Measurements from ENCODE around the gene GPR107. TPM values are rescaled to one million over a fixed set of nuclear protein-coding genes. Genes with fewer than 3 reads are reported as not detected.

GPR107 gene
- total RNA-seq, 1 donor from 2014 or later = 23.7 TPM

DNA sequence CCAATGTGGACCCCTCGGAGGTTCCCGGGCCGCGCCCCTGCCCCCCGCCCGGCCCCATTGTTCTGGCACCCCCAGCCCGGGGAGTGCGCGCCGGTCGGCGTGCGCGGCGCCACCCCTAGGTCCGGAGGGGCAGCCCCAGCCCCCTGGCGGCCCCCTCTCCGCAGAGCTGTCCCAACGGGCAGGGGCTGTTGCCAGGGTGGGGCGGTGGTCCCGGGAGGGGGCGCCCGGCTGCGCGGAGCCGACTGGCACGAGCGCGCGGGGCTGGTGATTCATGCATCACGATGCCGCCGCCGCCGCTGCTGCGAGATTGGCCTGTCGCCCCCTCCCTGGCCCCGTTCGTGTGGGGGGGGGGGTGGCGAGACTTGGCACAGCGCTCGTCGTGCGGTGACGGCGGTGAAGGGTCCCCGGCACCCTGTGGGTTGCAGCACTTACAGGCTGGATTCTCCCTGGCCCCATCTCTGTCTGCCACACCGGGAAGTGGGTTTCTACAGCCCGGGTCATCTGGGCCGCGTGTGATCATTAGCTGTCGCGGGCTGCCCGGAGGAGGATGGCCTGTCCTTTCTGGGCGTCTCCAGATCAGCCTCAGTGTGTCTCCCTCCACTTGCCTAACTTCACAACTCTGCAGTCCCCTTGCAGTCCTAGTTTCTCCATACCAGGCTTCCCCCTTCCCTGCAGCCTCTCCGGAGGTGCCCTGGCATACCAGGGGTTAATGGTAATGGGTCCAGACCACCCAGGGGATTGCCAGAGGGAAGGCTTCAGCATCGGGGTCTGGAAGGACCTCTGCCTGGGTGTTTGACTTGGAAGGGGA is 119.4 kb downstream of the GPR107 start:
- intact Hi-C loops (cut with DNase I) = loop anchor here (5.0 kb wide), 1 partner anchor 36 kb away; no protein-coding TSS in a partner anchor
- DNase-seq (ENCODE audit: low spot score) = no peak

DNA sequence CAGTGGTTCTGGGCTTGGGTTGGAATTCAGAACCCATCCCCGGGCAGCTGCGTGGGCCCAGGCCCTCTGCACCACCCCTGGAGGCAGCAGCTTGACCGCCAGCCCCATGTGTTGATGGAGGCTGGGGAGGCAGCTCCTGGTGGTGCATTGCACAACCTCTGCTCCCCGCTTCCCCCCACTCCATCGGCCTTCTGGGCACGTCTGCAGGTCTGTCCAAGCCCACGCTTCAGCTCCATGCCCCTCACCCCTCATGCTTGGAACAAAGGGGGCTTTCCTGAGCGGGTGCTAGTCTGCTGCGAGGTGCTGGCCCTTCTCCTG is 119.9 kb downstream of the GPR107 start:
- intact Hi-C loops (cut with DNase I) = loop anchor here (5.0 kb wide), 1 partner anchor 36 kb away; no protein-coding TSS in a partner anchor
- no peak for DNase-seq (ENCODE audit: low spot score)

DNA sequence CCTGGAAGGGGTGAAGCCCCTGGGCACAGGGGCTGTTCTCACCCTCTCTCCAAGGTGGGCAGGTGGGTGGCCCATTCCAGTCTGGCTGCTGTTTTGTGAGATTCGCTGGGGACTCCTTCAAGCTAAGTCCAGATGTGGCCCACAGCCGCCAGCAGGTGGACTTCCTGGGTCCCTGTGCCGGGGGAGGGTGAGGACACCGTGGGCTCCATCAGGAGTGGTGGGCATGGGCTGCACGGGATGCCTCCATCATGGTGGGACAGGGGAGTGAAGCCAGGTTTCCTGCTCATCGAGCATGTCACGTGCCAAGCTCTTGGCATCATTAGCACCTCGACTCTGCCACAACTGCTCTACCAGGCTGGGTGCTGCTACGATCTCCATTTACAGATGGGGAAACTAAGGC is 120.3 kb downstream of the GPR107 start:
- no peak for DNase-seq (ENCODE audit: low spot score)
- intact Hi-C loops (cut with DNase I) = loop anchor here (5.0 kb wide), 1 partner anchor 37 kb away; no protein-coding TSS in a partner anchor

DNA sequence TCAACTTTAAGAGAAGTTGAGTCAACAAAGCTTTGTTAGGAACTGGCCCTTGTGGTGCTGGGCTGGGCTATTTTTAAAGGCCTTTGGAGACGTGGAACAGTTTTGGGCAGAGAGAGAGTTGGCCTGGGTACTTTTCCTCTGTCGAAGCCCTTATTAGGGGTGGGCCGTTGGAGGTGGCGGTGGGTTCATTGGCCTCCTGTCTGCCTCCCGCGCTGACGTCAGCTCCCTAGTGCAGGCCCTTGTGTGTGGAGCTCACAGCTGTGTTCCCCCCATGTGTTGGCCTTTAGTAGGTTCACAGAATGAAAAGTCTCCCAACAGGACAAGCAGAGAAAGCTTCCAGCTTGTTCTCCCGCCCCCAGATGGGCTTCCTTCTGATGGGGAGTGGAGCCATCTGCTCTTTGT is 121.2 kb downstream of the GPR107 start:
- intact Hi-C loops (cut with DNase I) = loop anchor here (5.0 kb wide), 2 partner anchors 38 to 62 kb away; no protein-coding TSS in a partner anchor
- no peak for DNase-seq (ENCODE audit: low spot score)

DNA sequence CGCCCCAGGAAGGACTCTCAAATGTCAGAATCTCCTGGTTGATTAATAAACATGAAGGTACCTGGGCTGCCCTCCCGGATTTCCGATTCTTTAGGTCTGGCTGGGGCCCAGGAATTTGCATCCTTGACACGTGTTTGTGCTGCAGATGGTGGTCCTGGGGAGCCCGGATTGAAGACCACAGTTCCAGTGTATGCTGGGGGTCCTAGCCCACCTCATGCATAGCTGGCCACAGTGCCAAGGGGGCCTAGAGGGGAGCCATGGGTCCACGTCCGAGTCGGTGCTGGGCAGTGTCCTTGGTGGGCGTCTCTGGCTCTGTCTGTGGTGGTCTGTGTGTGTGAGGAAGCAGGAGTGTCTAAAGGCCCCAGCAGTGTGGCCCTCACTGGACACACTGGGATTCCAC is 121.6 kb downstream of the GPR107 start:
- intact Hi-C loops (cut with DNase I) = loop anchor here (5.0 kb wide), 1 partner anchor 62 kb away; no protein-coding TSS in a partner anchor
- no peak for DNase-seq (ENCODE audit: low spot score)

DNA sequence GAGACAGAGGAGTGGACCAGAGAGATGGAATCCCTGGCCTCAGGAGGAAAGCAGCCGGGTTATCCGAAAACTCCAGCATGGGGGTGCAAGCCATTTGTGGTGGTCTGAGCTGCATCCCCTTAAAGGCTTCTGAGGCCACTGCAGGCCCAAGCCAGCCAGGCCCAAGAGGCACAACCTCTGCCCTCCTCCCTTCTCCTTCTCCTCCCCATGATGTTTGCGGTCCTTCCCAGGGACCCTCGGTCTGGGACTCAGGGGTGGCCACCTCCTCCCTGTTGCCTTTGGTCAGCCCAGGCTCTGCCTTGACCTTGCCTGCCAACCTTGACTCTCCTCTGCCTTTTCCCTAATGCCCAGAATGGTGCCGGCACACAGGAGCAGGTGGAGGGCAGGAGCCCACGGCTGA is 123.1 kb downstream of the GPR107 start:
- intact Hi-C loops (cut with DNase I) = loop anchor here (5.0 kb wide), 1 partner anchor 61 kb away; no protein-coding TSS in a partner anchor
- DNase-seq (ENCODE audit: low spot score) = no peak

DNA sequence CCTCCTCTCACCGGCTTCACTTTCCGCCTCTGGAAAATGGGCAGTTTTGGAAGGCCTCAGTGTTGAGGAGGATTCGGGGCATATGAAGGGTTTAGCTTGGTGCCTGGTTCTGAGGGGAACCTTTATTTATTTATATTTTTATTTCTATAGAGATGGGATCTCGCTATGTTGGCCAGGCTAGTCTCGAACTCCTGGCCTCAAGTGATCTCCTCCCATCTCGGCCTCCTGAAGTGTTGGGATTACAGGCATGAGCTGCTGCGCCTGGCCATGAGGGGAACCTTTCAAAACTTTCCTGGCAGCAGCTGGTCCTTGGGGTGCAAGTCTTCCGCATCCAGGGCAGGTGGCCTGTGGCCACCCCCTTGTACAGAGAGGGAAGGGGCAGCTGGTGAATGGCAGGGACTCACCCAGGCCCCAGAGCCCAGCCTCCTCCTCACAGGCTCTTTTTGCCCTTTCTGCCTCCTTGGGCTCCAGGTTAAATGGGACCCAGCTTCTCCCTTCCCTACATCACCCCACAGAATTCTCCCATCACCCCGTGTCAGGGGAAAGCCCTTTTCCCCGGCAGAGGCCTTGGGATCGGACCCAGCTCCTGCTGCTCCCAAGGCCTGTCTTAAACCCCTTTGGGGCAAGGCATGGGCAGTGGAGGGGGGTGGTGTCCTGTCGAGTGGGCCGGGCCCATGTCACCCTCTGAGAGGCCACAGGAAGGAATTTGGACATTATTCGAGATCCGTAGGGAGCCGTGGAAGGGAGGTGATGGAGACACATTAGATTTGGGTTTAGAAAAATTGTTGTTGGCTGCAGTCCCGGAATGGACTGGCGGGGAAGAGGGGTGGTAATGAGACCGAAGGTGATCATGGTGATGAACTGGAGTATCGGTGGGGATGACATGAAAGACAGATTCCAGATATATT is 124.4 kb downstream of the GPR107 start:
- intact Hi-C loops (cut with DNase I) = loop anchor here (5.0 kb wide), 1 partner anchor 59 kb away; no protein-coding TSS in a partner anchor
- DNase-seq (ENCODE audit: low spot score) = no peak

DNA sequence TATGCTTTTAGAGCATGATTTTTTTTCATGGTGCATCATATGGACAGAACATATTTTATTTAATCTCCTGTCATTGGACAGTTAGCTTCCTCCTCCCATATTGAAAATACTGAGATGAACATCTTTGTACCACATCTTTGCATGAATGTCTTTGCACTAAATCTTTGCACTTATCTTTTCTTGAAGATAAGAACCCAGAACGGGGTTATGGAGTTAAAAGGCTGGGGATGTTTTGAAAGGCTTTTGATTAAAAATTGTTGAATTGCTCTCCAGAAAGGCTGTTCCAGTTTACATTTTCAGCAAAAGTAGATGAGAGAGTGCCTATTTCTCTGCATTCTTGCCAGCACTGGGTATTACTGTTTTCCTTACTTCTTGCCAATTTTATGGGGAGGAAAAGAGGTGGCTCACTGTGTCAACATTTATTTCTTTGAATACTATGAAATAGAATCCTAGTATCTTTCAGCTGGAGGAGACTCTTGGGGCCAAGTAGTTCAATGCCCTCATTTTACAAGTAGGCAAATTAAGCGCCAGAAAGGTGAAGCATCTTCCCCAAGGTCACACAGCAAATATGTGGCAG is 125.7 kb downstream of the GPR107 start:
- no peak for DNase-seq (ENCODE audit: low spot score)
- intact Hi-C loops (cut with DNase I) = loop anchor here (5.0 kb wide), 1 partner anchor 58 kb away; no protein-coding TSS in a partner anchor

DNA sequence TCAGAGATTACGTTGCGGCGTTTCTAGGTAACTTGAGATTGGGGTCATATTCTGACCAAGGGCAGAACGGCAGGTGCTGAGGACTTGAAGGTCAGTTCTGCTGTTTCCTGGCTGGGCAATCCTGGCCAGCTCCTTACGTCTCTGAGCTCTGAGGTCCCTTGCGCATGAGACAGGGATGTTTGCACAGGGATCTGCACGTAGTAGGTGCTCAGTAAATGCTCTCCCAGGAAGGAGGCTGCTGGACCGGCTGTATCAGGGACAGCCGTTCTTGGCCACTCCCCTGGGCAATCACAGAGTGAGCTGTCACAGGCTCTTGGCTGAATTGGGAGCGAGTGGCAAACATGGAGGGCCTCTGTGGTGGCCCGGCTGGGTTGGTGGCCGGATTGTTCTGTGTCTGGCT is 126.8 kb downstream of the GPR107 start:
- DNase-seq (ENCODE audit: low spot score) = no peak
- intact Hi-C loops (cut with DNase I) = no loop called here

DNA sequence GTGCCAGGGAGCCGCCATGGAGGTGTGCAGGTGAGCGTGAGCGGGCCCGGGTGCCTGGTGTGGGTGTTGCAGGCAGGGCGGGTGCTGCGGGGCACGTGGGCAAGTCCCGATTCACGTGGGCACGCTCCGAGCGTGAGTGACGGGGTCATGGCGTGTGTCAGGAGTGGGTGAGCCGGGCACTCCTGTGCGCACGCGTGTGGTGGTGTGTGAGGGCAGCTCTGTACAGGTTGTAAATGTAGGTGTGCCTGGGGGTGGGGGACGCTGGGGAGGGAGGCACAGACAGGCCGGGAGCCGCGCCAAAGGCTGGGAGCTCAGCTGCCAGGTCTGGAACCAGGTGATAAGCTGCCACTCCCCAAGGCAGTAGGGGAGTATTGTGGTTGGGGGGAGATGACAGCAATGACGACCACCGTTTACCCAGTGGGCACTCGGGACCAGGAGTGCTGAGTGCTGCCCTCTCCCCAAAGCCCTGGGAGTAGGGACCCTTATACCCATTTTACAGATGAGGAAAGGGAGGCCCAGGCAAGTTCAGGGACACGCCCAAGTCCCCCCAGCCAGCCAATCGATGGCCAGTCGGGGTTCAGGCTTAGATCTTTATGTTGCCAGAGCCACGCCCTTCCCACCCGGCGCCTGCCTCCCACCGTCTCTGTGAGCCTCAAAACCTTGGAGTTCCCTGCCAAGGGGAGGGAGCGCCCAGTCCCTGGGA is 128.1 kb downstream of the GPR107 start:
- intact Hi-C loops (cut with DNase I) = no loop called here
- DNase-seq (ENCODE audit: low spot score) = no peak

DNA sequence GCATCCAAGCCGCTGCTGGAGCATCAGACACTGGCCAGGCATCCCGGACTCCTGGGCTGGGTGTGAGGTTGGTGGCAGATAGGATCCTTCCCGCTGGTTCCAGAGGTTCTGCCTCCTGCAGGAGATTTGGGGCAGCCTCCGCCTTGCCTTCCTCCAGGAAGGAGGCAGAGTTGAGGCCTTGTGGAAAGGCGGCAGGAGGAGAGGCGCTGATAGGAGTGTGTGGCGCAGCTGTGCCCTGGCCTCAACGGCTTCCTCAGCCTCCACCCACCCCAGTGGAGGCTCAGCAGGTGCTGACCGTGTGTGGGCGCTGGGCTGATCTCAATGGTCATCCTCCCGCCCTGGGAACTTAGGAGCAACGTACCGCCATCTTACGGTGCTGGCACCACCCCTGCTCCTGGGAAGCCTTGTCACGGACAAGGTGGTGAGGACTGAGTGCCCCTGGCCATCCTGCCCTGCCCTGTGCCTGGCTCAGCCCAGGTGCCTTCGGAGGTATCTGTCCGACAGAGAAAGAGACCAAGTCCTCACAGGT is 128.7 kb downstream of the GPR107 start:
- intact Hi-C loops (cut with DNase I) = no loop called here
- no peak for DNase-seq (ENCODE audit: low spot score)

DNA sequence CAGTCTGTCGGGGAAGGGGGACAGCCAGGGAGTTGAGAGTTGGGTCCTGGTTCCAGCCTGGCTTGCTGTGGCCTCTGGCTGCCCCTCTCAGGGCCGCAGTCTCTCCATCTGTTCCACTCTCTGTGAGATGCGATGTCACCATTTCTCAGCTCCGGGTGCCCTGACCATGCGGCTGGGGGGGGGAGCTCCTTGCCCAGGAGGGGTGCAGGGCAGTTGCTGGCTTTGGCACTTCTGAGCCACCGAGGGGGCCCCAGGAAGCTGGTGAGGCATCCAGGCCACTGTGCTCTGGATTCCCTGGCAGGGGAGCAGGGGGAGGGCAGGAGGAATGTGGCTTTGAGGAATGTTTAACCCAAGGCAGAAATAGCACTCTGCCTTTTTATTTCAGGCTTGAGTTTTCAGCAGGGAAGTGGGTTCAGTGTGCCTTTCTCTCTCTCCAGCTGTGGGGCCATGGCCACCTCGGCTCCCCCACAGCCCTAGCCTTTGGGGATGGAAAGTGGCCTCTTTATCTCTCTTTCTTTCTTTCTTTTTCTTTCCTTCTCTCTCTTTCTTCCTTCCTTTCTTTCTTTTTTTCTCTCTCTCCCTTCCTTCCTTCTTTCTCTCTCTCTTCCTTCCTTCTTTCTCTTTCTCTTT is 129.5 kb downstream of the GPR107 start:
- no peak for DNase-seq (ENCODE audit: low spot score)
- intact Hi-C loops (cut with DNase I) = no loop called here

DNA sequence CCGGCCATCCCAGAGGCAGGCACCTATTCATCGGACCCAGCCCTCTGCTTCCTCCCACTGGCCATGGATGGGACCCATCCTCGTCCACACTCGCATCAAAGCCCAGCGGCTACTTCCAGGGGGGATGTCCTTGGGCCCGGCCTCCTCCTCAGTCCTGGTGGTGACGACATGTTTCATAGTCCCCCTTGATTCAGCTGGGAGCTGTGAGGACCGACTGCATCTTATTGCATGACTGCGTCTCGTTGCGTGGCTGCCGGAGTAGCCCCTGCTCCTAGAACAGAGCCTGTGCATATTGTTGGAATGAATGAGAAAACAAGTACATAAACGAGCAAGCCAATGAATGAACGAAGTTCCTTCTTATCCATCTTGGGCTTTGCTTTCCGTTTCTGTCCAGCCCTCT is 131.3 kb downstream of the GPR107 start:
- intact Hi-C loops (cut with DNase I) = no loop called here
- DNase-seq (ENCODE audit: low spot score) = no peak

DNA sequence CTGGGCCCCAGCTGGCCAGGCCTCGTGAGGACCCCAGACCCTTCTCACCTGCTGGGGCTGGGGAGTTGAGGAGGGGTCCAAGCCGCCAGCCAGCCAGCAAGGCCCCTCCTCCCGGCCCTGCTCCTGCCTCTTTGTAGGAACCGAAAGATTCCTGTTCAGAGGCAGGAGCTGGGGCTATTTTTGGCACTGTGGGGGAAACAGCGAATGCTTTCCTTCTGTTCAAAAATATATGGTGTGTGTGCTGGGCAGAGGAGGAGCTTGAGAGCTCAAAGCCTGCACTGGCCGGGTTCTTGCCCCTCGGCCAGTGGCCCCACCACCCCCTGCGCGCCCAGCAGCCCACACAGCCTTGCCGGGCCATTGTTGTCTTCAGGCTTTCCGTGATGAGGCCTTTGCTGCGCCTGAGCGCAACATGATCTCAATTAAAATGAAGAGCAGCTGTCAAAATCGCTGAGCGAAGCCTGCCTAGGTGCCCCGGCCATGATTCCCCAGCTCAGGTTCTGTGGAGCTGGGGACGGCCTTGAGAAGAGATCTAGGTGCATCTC is 131.9 kb downstream of the GPR107 start:
- DNase-seq (ENCODE audit: low spot score) = no peak
- intact Hi-C loops (cut with DNase I) = no loop called here

DNA sequence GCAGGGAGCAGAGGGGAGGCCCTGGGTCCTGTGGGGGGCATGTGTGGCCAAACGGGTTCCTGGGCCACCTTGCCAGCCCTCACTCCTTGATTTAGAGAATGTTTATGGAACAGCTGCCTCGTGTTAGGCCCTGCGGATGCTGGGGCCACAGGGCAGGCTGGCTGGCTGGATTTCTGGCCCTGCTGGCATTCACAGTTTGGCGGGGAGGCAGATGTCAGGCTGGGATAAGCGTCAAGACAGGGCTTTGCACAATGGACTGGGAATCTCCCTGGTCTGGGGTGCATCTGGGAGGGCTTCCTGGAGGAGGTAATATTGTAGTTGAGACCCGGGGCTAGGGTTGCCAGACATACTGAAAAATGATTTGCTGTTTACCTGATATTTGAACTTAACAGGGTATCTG is 132.3 kb downstream of the GPR107 start:
- intact Hi-C loops (cut with DNase I) = no loop called here
- no peak for DNase-seq (ENCODE audit: low spot score)

DNA sequence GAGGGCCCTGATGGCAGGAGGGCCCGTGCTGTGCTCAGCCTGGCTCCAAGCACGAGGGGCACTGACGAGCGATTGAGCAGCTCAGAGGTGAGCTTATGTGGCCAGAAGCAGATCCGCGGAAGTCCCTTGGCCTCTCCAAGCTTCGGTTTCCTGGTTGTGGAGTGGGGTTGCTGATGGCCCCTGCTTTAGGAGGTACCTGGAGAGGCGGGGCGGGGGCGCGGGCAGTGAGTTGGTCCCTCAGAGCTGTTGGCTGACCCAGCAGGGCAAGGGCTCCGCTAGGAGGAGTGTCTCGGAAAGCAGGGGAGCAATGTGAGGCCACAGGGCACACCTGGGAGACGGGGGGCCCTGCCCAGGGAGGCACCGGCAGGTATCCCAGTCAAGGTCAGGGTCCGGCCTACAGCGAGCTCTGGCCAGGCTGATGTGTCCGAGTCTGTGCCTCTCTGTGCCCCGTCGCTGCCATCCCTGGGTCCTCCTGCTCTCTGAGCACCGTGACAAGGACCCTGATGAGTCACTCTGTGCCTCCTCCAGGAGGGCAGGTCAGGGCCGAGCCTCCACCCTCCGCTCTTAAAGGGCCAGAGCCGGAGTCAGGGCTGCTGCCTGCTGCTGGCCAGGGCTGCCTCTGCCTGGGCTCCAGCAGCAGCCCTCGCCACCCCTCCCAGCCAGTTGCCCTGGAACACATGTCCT is 133.3 kb downstream of the GPR107 start:
- intact Hi-C loops (cut with DNase I) = no loop called here
- no peak for DNase-seq (ENCODE audit: low spot score)

DNA sequence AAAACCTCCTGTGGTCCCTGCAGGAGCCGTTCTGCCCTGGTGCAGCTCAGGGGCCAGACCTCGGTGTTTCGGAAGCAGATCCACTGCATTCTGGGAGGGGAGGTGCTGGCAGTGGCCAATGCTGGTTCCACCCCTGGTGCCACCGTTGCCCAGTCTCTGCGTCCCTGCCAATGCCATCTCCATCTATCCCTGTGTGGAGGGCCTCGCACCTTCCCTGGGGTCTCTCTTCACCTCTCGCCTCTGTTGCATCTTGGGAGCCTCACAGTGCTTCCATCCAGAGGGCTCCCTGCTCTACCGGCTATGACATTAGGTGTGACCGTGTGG is 133.8 kb downstream of the GPR107 start:
- intact Hi-C loops (cut with DNase I) = no loop called here
- DNase-seq (ENCODE audit: low spot score) = no peak

DNA sequence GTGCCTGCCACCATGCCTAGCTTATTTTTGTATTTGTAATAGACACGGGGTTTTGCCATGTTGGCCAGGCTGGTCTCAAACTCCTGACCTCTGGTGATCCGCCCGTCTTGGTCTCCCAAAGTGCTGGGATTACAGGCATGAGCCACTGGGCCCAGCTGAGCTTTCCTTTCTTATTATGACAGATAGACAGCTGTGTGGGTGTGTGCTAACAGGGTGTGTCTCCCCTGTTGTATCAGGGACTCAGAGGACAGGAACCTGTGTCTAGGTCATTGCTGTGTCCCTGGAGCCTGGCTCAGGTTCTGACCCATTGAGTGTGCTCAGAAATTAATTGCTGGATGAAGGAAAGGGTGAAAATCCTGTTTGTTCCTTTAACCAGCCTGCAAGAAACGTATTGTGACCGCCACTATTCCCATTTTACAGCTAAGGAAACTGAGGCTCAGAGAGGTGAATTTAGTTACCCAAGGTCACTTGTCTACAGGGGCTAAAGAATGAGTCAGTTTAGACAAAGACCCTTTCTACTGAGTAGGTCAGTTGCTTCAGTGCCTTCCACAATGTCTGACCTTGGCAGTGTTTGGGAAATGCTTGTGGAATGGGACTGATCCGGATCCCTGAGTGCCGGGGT is 135.3 kb downstream of the GPR107 start:
- intact Hi-C loops (cut with DNase I) = no loop called here
- no peak for DNase-seq (ENCODE audit: low spot score)

Data from cardiac septum (tissue), 1 donor.